SU-DHL-6 (cell line): ENCODE results near the gene RIMKLA.

Source experiments
- H2AFZ ChIP-seq: fragments of 200-600 bp; sonication (generic); 2 replicates; pipeline ENCODE4 v1.6.1; 2014; ENCODE audit warnings: low read depth, mild to moderate bottlenecking, moderate library complexity, mixed read lengths, antibody characterized with exemption, low read length; ENCODE audit not compliant: severe bottlenecking
- H3F3A ChIP-seq: fragments of 200-600 bp; shearing (Covaris generic); 2 replicates; pipeline ENCODE4 v1.6.0; 2016; ENCODE audit warnings: antibody characterized with exemption, mild to moderate bottlenecking; ENCODE audit not compliant: insufficient read depth
- H3K27ac ChIP-seq: fragments of 200-600 bp; sonication (generic); 2 replicates; pipeline ENCODE4 v1.5.1; 2016; ENCODE audit warnings: low read depth, mild to moderate bottlenecking, low read length, moderate library complexity, mixed read lengths
- H3K27me3 ChIP-seq: fragments of 200-600 bp; sonication (generic), shearing (Covaris generic); 2 replicates; pipeline ENCODE4 v1.6.0; 2014; ENCODE audit warnings: mild to moderate bottlenecking, low read length
- H3K36me3 ChIP-seq: fragments of 200-600 bp; sonication (generic); 2 replicates; pipeline ENCODE4 v1.6.1; 2014; ENCODE audit warnings: mild to moderate bottlenecking, low read length, mixed read lengths
- H3K4me2 ChIP-seq: fragments of 300-600, 200-600 bp; shearing (Covaris generic), sonication (generic); 2 replicates; pipeline ENCODE4 v1.6.0; 2014; ENCODE audit warnings: low read length, low read depth, mild to moderate bottlenecking; ENCODE audit not compliant: poor library complexity, severe bottlenecking
- H3K4me3 ChIP-seq: fragments of 200-600 bp; sonication (generic); 2 replicates; pipeline ENCODE4 v1.5.1; 2014; ENCODE audit warnings: antibody characterized with exemption, low read length, mild to moderate bottlenecking, mixed read lengths; ENCODE audit not compliant: insufficient read depth, poor library complexity, severe bottlenecking
- H3K79me2 ChIP-seq: fragments of 200-600 bp; sonication (generic); 2 replicates; pipeline ENCODE4 v1.6.1; 2014; ENCODE audit warnings: mild to moderate bottlenecking, low read length, moderate library complexity; ENCODE audit not compliant: insufficient read depth
- H3K9ac ChIP-seq: fragments of 200-600 bp; sonication (generic); 2 replicates; pipeline ENCODE4 v1.7.0; 2014; ENCODE audit warnings: mild to moderate bottlenecking, low read length
- H3K9me2 ChIP-seq: fragments of 200-600 bp; sonication (generic); replicated peaks from 2 replicates; pipeline ENCODE4 v1.6.1; 2014; ENCODE audit warnings: low read length; ENCODE audit not compliant: insufficient read depth
- H3K9me3 ChIP-seq: fragments of 200-600 bp; sonication (generic); 2 replicates; pipeline ENCODE4 v1.6.1; 2014; ENCODE audit warnings: low read length, mixed read lengths; ENCODE audit not compliant: insufficient read depth
- H4K20me1 ChIP-seq: fragments of 200-600 bp; sonication (generic); 2 replicates; pipeline ENCODE4 v1.6.1; 2014; ENCODE audit warnings: low read depth, mild to moderate bottlenecking, antibody characterized with exemption, low read length, moderate library complexity, mixed read lengths
- EZH2phosphoT487 ChIP-seq: fragments of 200-600 bp; sonication (generic), shearing (Covaris generic); conservative IDR thresholded peaks from 2 replicates; pipeline ENCODE4 v1.6.1; 2018; ENCODE audit warnings: mild to moderate bottlenecking, antibody characterized with exemption, low read length, moderate library complexity, mixed read lengths
- TF ChIP-seq, protein P1 (sequence below): fragments of 200-600 bp; sonication (generic); IDR thresholded peaks from one replicate; pipeline ENCODE4 v1.5.1; 2017; ENCODE audit warnings: antibody characterized with exemption, mild to moderate bottlenecking, low read length, moderate library complexity; ENCODE audit not compliant: insufficient read depth, poor library complexity, severe bottlenecking

RIMKLA gene

DNA sequence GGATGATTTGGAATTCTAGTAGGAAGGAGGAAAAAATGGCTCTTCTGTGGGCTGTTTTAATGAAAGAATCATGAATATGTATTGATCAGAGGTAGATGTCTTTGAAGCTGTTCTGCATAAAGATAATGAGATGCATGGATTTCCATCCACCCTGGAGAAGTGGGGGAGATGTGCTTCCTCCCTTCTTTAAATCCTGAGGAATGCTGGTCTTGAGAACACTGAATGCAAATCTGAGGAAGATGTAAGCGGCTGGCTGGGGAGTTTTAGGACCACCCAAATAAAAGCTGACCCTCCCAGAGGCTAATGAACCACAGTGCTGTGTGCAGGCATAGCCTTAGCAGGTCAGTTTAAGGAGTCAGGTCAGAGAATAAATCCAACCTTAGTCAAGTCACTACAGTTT is 37.9 kb downstream of the RIMKLA start:
- Histone ChIP-seq H2AFZ (no peak overlapping the region), H3K27ac (no peak overlapping the region), H3F3A (no peaks in the 10 kb centered on the region), H3K36me3 (no peaks in the 10 kb centered on the region), H3K4me3 (no peak overlapping the region), H3K79me2 (no peaks in the 10 kb centered on the region), H4K20me1 (no peaks in the 10 kb centered on the region), H3K9me2 (no peaks in the 10 kb centered on the region), H3K4me2 (no peak overlapping the region), H3K9me3 (no peaks in the 10 kb centered on the region), H3K27me3 (no peaks in the 10 kb centered on the region), H3K9ac (no peak overlapping the region)
- TF ChIP-seq, protein P1, sequence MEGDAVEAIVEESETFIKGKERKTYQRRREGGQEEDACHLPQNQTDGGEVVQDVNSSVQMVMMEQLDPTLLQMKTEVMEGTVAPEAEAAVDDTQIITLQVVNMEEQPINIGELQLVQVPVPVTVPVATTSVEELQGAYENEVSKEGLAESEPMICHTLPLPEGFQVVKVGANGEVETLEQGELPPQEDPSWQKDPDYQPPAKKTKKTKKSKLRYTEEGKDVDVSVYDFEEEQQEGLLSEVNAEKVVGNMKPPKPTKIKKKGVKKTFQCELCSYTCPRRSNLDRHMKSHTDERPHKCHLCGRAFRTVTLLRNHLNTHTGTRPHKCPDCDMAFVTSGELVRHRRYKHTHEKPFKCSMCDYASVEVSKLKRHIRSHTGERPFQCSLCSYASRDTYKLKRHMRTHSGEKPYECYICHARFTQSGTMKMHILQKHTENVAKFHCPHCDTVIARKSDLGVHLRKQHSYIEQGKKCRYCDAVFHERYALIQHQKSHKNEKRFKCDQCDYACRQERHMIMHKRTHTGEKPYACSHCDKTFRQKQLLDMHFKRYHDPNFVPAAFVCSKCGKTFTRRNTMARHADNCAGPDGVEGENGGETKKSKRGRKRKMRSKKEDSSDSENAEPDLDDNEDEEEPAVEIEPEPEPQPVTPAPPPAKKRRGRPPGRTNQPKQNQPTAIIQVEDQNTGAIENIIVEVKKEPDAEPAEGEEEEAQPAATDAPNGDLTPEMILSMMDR = no peak
- no peak for TF ChIP-seq EZH2phosphoT487

DNA sequence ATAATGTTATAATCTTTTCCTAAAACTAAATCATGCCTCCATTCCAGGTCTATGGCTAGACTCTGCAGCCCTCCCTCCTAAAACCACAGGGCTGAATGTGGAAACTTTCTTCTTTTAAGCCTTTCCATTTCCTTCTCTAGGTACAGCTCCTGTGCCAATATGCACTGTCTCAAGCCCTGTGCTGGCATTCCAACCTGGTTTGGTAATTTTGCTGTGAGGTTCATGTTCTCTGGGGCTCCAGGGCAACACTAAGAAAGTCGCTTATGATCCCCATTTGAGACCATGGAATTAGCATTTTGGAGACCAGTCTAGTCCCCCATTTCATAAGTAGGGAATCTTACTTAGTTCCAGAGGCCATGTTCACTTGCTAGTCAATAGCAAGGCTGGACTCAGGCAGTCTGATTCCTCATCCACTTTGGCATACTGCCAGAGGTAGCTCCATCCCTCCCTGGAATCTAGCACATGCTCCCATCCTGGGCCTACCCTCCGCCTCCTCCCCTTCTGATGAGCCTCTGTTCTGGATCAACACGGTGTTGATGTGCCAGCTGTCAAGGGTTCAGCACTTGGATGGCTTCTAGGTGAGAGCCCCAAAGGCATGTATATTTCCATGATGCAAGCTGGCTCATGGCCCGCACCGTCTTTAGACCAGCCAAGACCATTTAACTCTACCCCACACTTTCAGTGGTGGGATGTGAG is 38.7 kb downstream of the RIMKLA start:
- no peak overlapping the region for H2AFZ ChIP-seq
- no peaks in the 10 kb centered on the region for H3K9me2 ChIP-seq
- no peaks in the 10 kb centered on the region for H3K79me2 ChIP-seq
- H3K4me2 ChIP-seq = no peak overlapping the region
- no peak overlapping the region for H3K27ac ChIP-seq
- no peak overlapping the region for H3K4me3 ChIP-seq
- H3K9ac ChIP-seq = no peak overlapping the region
- no peaks in the 10 kb centered on the region for H4K20me1 ChIP-seq
- no peaks in the 10 kb centered on the region for H3K36me3 ChIP-seq
- H3K9me3 ChIP-seq = no peaks in the 10 kb centered on the region
- TF ChIP-seq, protein P1 = no peak
- H3K27me3 ChIP-seq = no peaks in the 10 kb centered on the region
- no peaks in the 10 kb centered on the region for H3F3A ChIP-seq

- no peak overlapping the region for H3K27ac ChIP-seq
- no peaks in the 10 kb centered on the region for H3K36me3 ChIP-seq
- H2AFZ ChIP-seq = no peak overlapping the region
- H3K4me2 ChIP-seq = no peak overlapping the region
- no peaks in the 10 kb centered on the region for H3F3A ChIP-seq
- H3K9me2 ChIP-seq = no peaks in the 10 kb centered on the region
- H4K20me1 ChIP-seq = no peaks in the 10 kb centered on the region
- TF ChIP-seq, protein P1 = no peak
- TF ChIP-seq EZH2phosphoT487 = no peak
- H3K9me3 ChIP-seq = no peaks in the 10 kb centered on the region
- no peaks in the 10 kb centered on the region for H3K27me3 ChIP-seq
- H3K79me2 ChIP-seq = no peaks in the 10 kb centered on the region
- H3K4me3 ChIP-seq = no peak overlapping the region
- no peak overlapping the region for H3K9ac ChIP-seq
These were observed 39.5 kb downstream of the RIMKLA start for GRCh38 chr1:42420121-42420520.
